Endothelial cell (in vitro differentiated cells): Measurements from ENCODE around the gene PTPRCAP. TPM values are rescaled to one million over a fixed set of nuclear protein-coding genes. Genes with fewer than 3 reads are reported as not detected.

ENCODE experiments used
- DNase-seq: peaks from one replicate; pipeline ENCODE4 v3.0.0; 2021; ENCODE audit warnings: low spot score
- H3K27ac Mint-ChIP-seq: one replicate; pipeline ENCODE4 v1.8.0; 2021; ENCODE audit warnings: mixed read lengths, inconsistent platforms; ENCODE audit not compliant: unreplicated experiment
- H3K27me3 Mint-ChIP-seq: one replicate; pipeline ENCODE4 v1.8.0; 2021; ENCODE audit warnings: mild to moderate bottlenecking, moderate library complexity, mixed read lengths, inconsistent platforms; ENCODE audit not compliant: unreplicated experiment
- H3K36me3 Mint-ChIP-seq: one replicate; pipeline ENCODE4 v1.8.0; 2021; ENCODE audit warnings: mild to moderate bottlenecking, low read depth, mixed read lengths, inconsistent platforms; ENCODE audit not compliant: unreplicated experiment
- H3K4me1 Mint-ChIP-seq: one replicate; pipeline ENCODE4 v1.8.0; 2021; ENCODE audit warnings: mild to moderate bottlenecking, mixed read lengths, inconsistent platforms; ENCODE audit not compliant: unreplicated experiment
- H3K4me3 Mint-ChIP-seq: one replicate; pipeline ENCODE4 v1.8.0; 2021; ENCODE audit warnings: mild to moderate bottlenecking, mixed read lengths, inconsistent platforms; ENCODE audit not compliant: unreplicated experiment
- H3K9me3 Mint-ChIP-seq: one replicate; pipeline ENCODE4 v1.8.0; 2021; ENCODE audit warnings: mixed read lengths, inconsistent platforms; ENCODE audit not compliant: unreplicated experiment
- CTCF ChIP-seq: fragments of 200-600 bp; sonication (generic); IDR thresholded peaks from one replicate; pipeline ENCODE4 v1.5.0; 2021; ENCODE audit warnings: antibody characterized with exemption; ENCODE audit not compliant: unreplicated experiment
- total RNA-seq: library from RNA; stranded (reverse); fragmentation: NEBNext Ultra II Directional; extraction: Animal tissue kit (Norgen Biotek cat#: 25700); gene quantifications from one replicate; pipeline ENCODE4 v1.2.1, GENCODE V29; 2021; ENCODE audit not compliant: unreplicated experiment

PTPRCAP gene
- total RNA-seq, 1 donor from 2014 or later: 12.9 TPM

- no peaks in the 10 kb centered on the region for H3K36me3 Mint-ChIP-seq
- peaks cover 6% of the 10 kb centered on the region for H3K4me1 Mint-ChIP-seq
- H3K27me3 Mint-ChIP-seq: peaks cover 2% of the 10 kb centered on the region
- DNase-seq: no peak
- peak overlapping the region; percentile 56 for H3K4me3 Mint-ChIP-seq
- no peak overlapping the region for H3K27ac Mint-ChIP-seq
- H3K9me3 Mint-ChIP-seq: no peaks in the 10 kb centered on the region
- no peak for TF ChIP-seq CTCF
Observed at GRCh38 chr11:67470337-67471002, 33.0 kb upstream of the PTPRCAP start.

GRCh38 chr11:67469508-67469811, 32.0 kb upstream of the PTPRCAP start:
- Mint-ChIP-seq H3K27ac (no peak overlapping the region), H3K4me1 (peaks cover 10% of the 10 kb centered on the region), H3K4me3 (peak overlapping the region; percentile 71), H3K9me3 (no peaks in the 10 kb centered on the region), H3K36me3 (no peaks in the 10 kb centered on the region), H3K27me3 (peaks cover 2% of the 10 kb centered on the region)
- TF ChIP-seq CTCF: no peak
- no peak for DNase-seq

- no peak for TF ChIP-seq CTCF
- H3K27ac Mint-ChIP-seq: no peak within 1 kb of the TSS
- peak within 1 kb of the TSS; percentile 88 for H3K4me3 Mint-ChIP-seq
- H3K27me3 Mint-ChIP-seq: peaks cover 4% of the 10 kb centered on the region
- no peaks in the 10 kb centered on the region for H3K9me3 Mint-ChIP-seq
- peak; percentile 94 for DNase-seq
- H3K4me1 Mint-ChIP-seq: peaks cover 10% of the 10 kb centered on the region
- H3K36me3 Mint-ChIP-seq: no peaks in the 10 kb centered on the region
Observed at GRCh38 chr11:67468759-67469507, 31.5 kb upstream of the PTPRCAP start, which contains the start of gene TMEM134. Gene TMEM134 (minus strand): TSS chr11:67469251. CDS start chr11:67469192, 59 bp downstream.

GRCh38 chr11:67468456-67468758, 30.9 kb upstream of the PTPRCAP start:
- peak overlapping the region; percentile 88 for H3K4me3 Mint-ChIP-seq
- H3K4me1 Mint-ChIP-seq: peaks cover 10% of the 10 kb centered on the region
- DNase-seq: no peak
- H3K27me3 Mint-ChIP-seq: peaks cover 4% of the 10 kb centered on the region
- no peaks in the 10 kb centered on the region for H3K9me3 Mint-ChIP-seq
- TF ChIP-seq CTCF: no peak
- no peaks in the 10 kb centered on the region for H3K36me3 Mint-ChIP-seq
- H3K27ac Mint-ChIP-seq: no peak overlapping the region

- Mint-ChIP-seq H3K9me3 (no peaks in the 10 kb centered on the region), H3K27ac (no peak overlapping the region), H3K4me3 (peak overlapping the region; percentile 88), H3K4me1 (peaks cover 10% of the 10 kb centered on the region), H3K27me3 (peaks cover 4% of the 10 kb centered on the region), H3K36me3 (no peaks in the 10 kb centered on the region)
- no peak for TF ChIP-seq CTCF
- no peak for DNase-seq
Observed at GRCh38 chr11:67468056-67468455, 30.6 kb upstream of the PTPRCAP start.
